GM15510 (cell line): ENCODE measurements around the gene ZNF212.

Experiments
- POLR2A ChIP-seq: IDR thresholded peaks from 3 replicates; pipeline ENCODE4 v1.6.1; 2011; ENCODE audit warnings: borderline replicate concordance; ENCODE audit not compliant: insufficient read length; ENCODE audit errors: extremely low read depth

ZNF212 gene

GRCh38 chr7:149289262-149289661, 49.8 kb downstream of the ZNF212 start:
- no peak for TF ChIP-seq POLR2A

- TF ChIP-seq POLR2A: no peak
Observed at GRCh38 chr7:149289856-149290255, 50.4 kb downstream of the ZNF212 start.

GRCh38 chr7:149291036-149291780, 51.8 kb downstream of the ZNF212 start:
- TF ChIP-seq POLR2A: no peak

- no peak for TF ChIP-seq POLR2A
Observed at GRCh38 chr7:149291781-149292461, 52.5 kb downstream of the ZNF212 start.

- no peak for TF ChIP-seq POLR2A
Observed at GRCh38 chr7:149292462-149292823, 53.0 kb downstream of the ZNF212 start.

GRCh38 chr7:149293338-149293737, 53.9 kb downstream of the ZNF212 start:
- TF ChIP-seq POLR2A: no peak

GRCh38 chr7:149293946-149294633, 54.6 kb downstream of the ZNF212 start:
- TF ChIP-seq POLR2A: no peak

GRCh38 chr7:149294634-149295480, 55.4 kb downstream of the ZNF212 start:
- no peak for TF ChIP-seq POLR2A

- no peak for TF ChIP-seq POLR2A
Observed at GRCh38 chr7:149295481-149295850, 56.0 kb downstream of the ZNF212 start.

- no peak for TF ChIP-seq POLR2A
Observed at GRCh38 chr7:149296368-149296767, 56.9 kb downstream of the ZNF212 start.

GRCh38 chr7:149297034-149297755, 57.7 kb downstream of the ZNF212 start:
- no peak for TF ChIP-seq POLR2A

GRCh38 chr7:149300620-149301285, 61.3 kb downstream of the ZNF212 start:
- TF ChIP-seq POLR2A: no peak

- no peak for TF ChIP-seq POLR2A
Observed at GRCh38 chr7:149302222-149302621, 62.8 kb downstream of the ZNF212 start.

- TF ChIP-seq POLR2A: no peak
Observed at GRCh38 chr7:149302865-149303264, 63.4 kb downstream of the ZNF212 start.
